Panc1 (cell line): Measurements from ENCODE around the gene DAZAP2.

Source experiments
- CTCF ChIP-seq: fragments of 450-650 bp; IDR thresholded peaks from 2 replicates; pipeline ENCODE4 v1.5.1; 2017; ENCODE audit warnings: mild to moderate bottlenecking
- POLR2AphosphoS5 ChIP-seq: IDR thresholded peaks from 2 replicates; pipeline ENCODE4 v1.6.1; 2012; ENCODE audit warnings: mild to moderate bottlenecking, low read depth, low read length, moderate library complexity
- REST ChIP-seq, 2 experiments: IDR thresholded peaks; 2 replicates each; pipeline ENCODE4 v1.6.1; 2011 to 2012; ENCODE audit warnings: low read depth in 2 of 2, control low read depth in 1 of 2, low read length in 1 of 2, mild to moderate bottlenecking in 1 of 2, moderate library complexity in 1 of 2; ENCODE audit not compliant: insufficient read depth in 1 of 2
- SIN3A ChIP-seq: IDR thresholded peaks from 2 replicates; pipeline ENCODE4 v1.6.1; 2012; ENCODE audit warnings: low read depth, mild to moderate bottlenecking, low read length, moderate library complexity, borderline replicate concordance; ENCODE audit not compliant: insufficient read depth

GRCh38 chr12:51264297-51264696 lies 25.7 kb downstream of the DAZAP2 start:
- TF ChIP-seq CTCF, result no peak
- TF ChIP-seq SIN3A, result no peak
- no peak for TF ChIP-seq POLR2AphosphoS5
- no peak for TF ChIP-seq REST (IDR thresholded peaks at IDR 0.05; ENCODE audit: insufficient read depth in 1 of 2, low read depth in 2 of 2, low read length in 1 of 2)
